Ishikawa (cell line): ENCODE measurements around the gene EPS15.

ENCODE experiments used
- CEBPB ChIP-seq: IDR thresholded peaks from 2 replicates; pipeline ENCODE4 v1.6.1; 2012
- CREB1 ChIP-seq: IDR thresholded peaks from 2 replicates; pipeline ENCODE4 v1.6.1; 2012; ENCODE audit warnings: low read depth
- EGR1 ChIP-seq: IDR thresholded peaks from 2 replicates; pipeline ENCODE4 v1.6.1; 2012
- EP300 ChIP-seq: IDR thresholded peaks from 2 replicates; pipeline ENCODE4 v1.6.1; 2012; ENCODE audit warnings: borderline replicate concordance
- FOXM1 ChIP-seq: IDR thresholded peaks from 2 replicates; pipeline ENCODE4 v1.6.1; 2012; ENCODE audit warnings: low read depth, borderline replicate concordance
- MAX ChIP-seq: IDR thresholded peaks from 2 replicates; pipeline ENCODE4 v1.6.1; 2012
- NFIC ChIP-seq: IDR thresholded peaks from 2 replicates; pipeline ENCODE4 v1.6.1; 2012
- RAD21 ChIP-seq: IDR thresholded peaks from 2 replicates; pipeline ENCODE4 v1.6.1; 2012; ENCODE audit warnings: low read depth
- REST ChIP-seq: IDR thresholded peaks from 2 replicates; pipeline ENCODE4 v1.6.1; 2012; ENCODE audit warnings: low read depth, mild to moderate bottlenecking
- TAF1 ChIP-seq: IDR thresholded peaks from 2 replicates; pipeline ENCODE4 v1.6.1; 2012; ENCODE audit warnings: low read depth, mild to moderate bottlenecking
- TCF12 ChIP-seq: IDR thresholded peaks from 2 replicates; pipeline ENCODE4 v1.6.1; 2012; ENCODE audit warnings: low read depth
- TEAD4 ChIP-seq: IDR thresholded peaks from 2 replicates; pipeline ENCODE4 v1.6.1; 2012
- USF1 ChIP-seq: IDR thresholded peaks from 2 replicates; pipeline ENCODE4 v1.6.1; 2012
- YY1 ChIP-seq: IDR thresholded peaks from 2 replicates; pipeline ENCODE4 v1.6.1; 2012; ENCODE audit warnings: low read depth
- ZBTB7A ChIP-seq: IDR thresholded peaks from 2 replicates; pipeline ENCODE4 v1.6.1; 2012; ENCODE audit warnings: low read depth

Gene EPS15

GRCh38 chr1:51519048-51519864 lies at the start of gene EPS15:
EPS15 (minus strand) TSS chr1:51519266; CDS start chr1:51519231, 35 bp downstream.
- TF ChIP-seq TEAD4 (no peak), TAF1 (peak; percentile 72), YY1 (peak; percentile 83), EP300 (peak; percentile 36; the same call in 1 of the 2 replicates), TCF12 (peak; percentile 44; the same call in 1 of the 2 replicates)

- TF ChIP-seq EP300: no peak
- no peak for TF ChIP-seq RAD21
- TF ChIP-seq YY1: no peak
- no peak for TF ChIP-seq NFIC
- no peak for TF ChIP-seq TEAD4
- TF ChIP-seq CREB1: no peak
- no peak for TF ChIP-seq TCF12
- no peak for TF ChIP-seq MAX
- TF ChIP-seq TAF1: no peak
- no peak for TF ChIP-seq ZBTB7A
- no peak for TF ChIP-seq REST
- TF ChIP-seq FOXM1: no peak
- TF ChIP-seq EGR1: no peak
Observed at GRCh38 chr1:51568231-51568935, 49.3 kb upstream of the EPS15 start.

- TF ChIP-seq CEBPB: peak; percentile 27; the same call in 1 of the 2 replicates
- TF ChIP-seq TCF12: 0 out of 2 replicates have a peak, but pooled peaks have one; percentile 55
- no peak for TF ChIP-seq YY1
- no peak for TF ChIP-seq EGR1
- no peak for TF ChIP-seq RAD21
- no peak for TF ChIP-seq ZBTB7A
- peak; percentile 34; the same call in 1 of the 2 replicates for TF ChIP-seq EP300
- TF ChIP-seq REST: no peak
- peak; percentile 79 for TF ChIP-seq NFIC
- no peak for TF ChIP-seq TAF1
- peak; percentile 42; the same call in 1 of the 2 replicates for TF ChIP-seq TEAD4
- no peak for TF ChIP-seq USF1
Observed at GRCh38 chr1:51567653-51568052, 48.6 kb upstream of the EPS15 start.

- TF ChIP-seq YY1: no peak
- TF ChIP-seq EP300: no peak
- no peak for TF ChIP-seq FOXM1
- no peak for TF ChIP-seq NFIC
- TF ChIP-seq TCF12: no peak
- no peak for TF ChIP-seq TEAD4
- no peak for TF ChIP-seq REST
- no peak for TF ChIP-seq USF1
- TF ChIP-seq ZBTB7A: no peak
- TF ChIP-seq RAD21: no peak
Observed at GRCh38 chr1:51566260-51566659, 47.2 kb upstream of the EPS15 start.
